Measurements from ENCODE around the gene BMX.
A peak's percentile ranks its signal among the peaks of the same experiment; 100 is the strongest.

DNA sequence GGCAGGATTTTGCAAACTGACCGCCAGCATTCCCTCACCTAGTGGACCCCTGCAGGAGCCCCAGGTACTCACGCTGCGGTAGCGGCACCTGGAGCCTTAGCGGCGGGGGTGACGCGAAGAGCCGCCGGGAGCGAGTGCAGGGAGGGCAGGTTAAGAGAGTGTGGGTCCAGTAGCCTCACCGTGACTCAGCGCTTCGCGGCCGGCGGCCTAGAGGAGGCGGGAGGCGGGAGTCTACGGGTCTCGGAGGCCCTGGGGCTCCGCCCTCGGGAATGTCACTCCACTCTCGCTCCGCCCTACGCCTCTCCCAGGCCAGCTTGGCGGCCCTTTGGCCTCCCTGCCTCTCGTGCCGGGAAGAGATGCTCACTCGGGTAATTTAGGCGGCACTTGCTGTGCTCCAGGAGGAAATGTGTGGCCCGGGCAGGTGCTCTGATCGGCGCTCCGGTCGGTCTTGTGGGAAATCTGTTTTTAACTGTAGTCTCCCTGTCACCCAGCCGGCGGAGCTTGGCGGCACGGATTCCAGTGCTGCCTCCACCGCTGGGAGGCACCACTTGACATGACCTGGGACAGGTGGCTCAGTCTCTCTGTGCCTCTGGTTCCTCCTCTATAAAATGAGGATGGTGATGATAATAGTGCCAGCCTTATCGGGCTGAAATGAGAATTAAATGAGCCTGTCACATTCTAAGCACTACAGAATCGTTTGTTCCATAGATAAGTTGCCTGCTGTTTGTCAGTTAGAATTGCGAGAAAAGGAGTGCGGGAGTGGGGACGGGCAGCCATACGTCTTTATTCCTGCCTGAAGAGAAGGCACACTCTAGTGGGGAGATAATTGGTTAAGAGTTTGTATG is 7.3 kb upstream of the BMX start, which contains the start of gene PIR:
- TF ChIP-seq POLR2A (IDR thresholded peaks at IDR 0.05; ENCODE audit: low read length) (peak; percentile 67), GATA1 (IDR thresholded peaks at IDR 0.05; ENCODE audit: low read depth, low read length) (no peak)
